ENCODE data around the gene MYEOV.

The MYEOV gene

DNA sequence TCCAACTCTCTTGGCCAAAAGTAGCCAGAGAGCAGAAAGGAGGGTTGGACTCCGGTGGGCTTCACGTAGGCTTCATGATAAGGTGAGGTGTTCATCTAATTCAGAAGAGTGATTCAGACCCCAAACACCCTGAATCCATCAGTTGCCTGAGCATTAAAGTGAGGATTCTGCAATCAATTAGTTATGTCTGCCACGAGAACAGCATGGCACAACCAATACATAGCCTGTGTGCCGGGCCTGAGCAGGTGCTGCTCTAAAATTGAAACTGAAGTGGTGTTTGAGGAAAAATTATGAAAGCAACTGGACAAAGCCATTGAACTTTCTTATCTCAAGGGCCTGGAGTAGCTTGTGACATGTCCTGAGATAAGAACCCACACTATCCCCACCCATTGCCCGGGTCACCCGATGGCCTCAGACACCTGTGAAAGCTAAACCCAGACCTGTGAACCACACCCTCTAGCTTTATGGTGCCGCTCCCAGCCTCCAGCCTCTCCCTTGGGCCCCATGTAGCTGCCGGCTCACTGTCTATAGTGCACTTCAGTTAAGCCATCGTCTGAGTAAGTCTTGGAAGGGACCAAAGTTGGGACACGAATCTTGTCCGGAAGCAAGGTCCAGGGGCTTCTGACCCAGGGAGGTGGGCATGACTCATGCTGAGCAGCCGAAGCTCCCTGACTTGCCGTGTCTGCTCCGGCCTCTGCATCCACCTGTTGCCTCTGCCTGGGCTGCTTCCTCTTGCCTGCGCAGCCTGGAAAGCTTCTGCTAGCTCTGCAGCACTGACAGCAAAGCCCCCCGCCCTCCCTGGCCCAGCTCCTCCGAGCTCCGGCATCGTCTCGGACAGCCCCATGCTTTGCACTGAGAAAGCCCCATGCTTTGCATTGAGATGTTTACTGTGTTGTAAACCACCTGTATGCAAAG lies 5.7 kb upstream of the MYEOV start:
- DNase-seq (ENCODE audit: low spot score): no peak

DNA sequence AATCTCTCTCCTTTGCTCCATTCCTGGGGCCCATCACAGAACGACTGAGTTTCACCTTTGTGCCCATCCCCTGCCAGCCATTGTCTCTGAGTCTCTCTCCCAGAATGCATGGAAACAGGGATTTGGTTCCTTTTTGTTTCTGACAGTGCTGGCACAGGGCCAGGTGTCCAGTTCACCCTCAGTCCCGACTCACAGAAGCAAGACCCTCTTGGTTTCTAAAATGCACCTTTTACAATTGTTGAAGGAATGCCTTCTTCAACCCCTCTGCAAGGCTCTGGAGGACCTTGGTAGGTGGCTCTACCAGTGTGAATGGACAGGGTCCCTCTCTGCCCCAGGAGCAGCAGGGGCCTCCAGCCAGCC lies 5.1 kb upstream of the MYEOV start:
- no peak for DNase-seq (ENCODE audit: low spot score)

DNA sequence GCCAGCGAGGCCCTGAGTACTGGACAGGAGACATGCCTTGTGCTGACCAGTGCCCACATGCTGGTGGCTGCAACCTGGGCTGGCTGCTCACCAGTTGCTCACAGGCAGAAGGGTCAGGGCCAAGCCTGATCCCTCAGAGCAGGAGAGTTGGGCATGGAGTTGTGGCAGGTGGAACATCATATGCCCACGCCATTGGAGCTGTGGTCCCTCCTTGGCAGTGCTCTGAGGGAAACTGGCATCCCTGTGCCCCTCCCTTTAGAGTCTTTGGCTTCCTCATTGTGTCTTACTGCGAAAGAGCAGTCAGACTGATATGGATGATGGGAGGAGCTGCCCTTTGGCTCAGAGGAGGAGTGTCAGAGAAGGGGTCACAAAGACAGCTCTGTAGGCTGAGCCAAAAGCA lies 3.1 kb upstream of the MYEOV start:
- DNase-seq (ENCODE audit: low spot score): no peak

DNA sequence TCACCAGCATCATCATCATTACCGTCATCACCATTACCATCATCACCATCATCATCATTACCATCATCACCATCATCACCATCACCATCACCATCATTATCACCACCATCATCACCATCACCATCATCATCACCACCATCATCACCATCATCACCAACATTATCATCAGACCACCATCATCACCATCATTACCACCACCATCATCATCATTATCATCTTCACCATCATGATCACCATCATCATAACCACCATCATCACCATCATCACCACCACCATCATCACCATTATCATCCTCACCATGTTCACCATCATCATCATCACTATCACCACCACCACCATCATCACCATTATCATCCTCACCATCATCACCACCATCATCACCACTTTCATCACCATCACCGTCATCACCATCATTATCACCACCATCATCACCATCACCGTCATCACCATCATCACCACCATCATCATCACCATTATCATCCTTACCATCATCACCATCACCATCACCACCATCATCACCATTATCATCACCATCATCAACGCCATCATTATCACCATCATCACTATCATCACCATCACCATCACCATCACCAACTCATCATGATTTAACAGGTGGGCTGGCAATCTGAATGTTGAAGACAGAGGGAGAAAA lies 2.4 kb upstream of the MYEOV start:
- DNase-seq (ENCODE audit: low spot score): no peak

DNA sequence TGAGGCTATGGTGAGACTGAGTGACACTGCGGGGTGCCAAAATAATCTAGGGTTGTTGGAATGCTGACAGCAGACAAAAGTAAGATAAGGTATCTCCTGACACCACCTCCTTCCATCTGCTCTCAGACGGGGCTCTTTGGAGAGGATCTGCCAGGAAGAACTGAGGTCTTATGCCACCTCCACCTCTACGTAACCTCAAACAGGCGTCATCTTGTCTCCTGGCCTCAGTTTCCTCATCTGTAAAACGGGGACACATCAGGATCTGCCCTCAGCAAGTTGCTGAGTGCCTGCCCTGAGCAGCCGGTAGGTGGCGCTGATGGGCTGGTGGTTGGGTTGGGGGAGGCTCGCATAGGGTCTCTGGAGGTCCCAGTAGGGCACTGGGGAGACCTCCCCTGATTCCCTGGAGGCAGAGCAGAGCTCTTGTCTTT lies 1.7 kb upstream of the MYEOV start:
- peak; percentile 50 for DNase-seq (ENCODE audit: low spot score)

DNA sequence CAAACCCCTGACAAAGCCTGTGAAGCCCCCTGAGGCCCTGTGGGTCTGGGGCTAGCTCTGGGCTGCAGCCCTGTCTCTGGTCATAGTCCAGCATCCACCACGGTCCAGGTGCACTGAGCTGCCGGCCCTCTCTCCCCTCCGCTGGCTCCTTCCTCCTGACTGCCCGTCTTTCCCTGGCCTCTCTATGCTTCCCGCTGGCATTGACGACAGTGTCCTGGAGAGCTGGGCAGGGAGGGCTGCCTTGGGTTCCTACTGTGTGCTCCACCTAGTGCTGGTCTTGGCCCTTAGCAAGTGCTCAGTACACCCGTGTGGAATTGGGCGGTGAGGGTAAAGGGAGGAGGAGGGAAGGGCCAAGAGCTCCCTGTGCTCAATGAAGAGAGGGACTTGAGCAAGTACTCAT lies 868 bp upstream of the MYEOV start:
- DNase-seq (ENCODE audit: low spot score): no peak

DNA sequence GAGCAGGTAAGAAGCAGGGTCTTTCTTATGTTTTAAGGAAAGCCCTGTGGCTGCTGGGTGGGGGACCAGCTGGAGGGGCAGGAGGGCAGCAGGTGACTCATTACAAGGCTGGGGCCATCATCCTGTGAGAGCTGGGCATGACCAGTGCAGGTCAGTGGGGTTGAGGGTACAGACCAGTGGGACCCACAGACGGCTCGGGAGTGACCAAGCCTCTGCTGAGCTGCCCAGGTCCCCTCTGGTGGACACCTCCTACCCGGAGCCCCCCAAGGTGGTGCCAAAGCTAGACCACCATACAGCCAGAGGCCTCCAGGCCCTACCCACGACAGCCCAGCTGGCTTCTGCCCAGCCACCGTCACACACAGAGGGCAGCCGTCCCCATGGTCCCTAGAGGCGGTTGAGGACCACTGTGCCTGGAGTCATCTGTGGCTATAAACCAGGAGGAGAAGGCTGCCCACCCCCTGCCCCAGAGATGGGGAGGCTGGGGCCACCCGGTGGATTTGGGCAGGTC lies 670 bp downstream of the MYEOV start:
- DNase-seq (ENCODE audit: low spot score): no peak

DNA sequence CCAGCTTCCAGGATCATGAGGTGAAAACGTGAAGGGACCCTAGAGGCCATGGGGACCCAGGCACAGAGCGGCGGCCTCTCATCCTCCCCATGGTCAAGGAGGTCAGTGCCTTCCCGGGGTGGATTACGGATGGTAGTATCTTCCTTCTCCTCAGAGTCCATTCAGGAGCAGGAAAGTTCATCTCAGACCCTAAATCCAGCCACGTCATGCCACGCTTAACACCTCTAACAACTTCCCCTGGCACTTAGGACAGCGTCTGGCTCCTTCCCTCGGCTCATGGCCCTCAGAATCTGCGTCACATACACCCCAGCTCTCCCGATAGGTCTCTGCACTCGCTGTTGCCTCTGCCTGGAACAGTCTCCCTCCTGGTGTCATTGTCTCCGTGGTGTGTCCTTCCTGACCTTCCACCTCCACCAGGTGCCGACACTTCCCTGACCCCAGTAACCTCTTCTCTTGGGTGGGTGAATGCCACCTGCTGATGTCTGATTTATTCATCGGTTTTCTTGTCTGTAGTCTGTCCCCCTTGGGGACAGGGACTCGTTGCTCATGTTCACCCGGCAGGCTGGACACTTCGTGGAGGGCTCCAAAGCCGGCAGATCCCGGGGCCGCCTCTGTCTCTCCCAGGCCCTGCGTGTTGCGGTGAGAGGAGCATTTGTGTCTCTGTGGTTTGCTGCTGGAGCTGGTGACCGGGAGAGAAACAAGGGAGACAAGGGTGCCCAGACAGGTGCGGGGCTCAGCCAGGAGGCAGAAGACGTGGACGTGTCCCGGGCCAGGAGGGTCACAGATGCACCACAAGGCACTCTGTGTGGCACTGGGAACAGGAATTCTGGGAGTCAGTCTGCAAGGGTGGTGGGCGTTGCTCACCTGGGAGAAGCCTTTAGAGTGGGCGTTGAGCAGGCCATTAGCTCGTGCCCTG lies 1.4 kb downstream of the MYEOV start:
- no peak for DNase-seq (ENCODE audit: low spot score)

DNA sequence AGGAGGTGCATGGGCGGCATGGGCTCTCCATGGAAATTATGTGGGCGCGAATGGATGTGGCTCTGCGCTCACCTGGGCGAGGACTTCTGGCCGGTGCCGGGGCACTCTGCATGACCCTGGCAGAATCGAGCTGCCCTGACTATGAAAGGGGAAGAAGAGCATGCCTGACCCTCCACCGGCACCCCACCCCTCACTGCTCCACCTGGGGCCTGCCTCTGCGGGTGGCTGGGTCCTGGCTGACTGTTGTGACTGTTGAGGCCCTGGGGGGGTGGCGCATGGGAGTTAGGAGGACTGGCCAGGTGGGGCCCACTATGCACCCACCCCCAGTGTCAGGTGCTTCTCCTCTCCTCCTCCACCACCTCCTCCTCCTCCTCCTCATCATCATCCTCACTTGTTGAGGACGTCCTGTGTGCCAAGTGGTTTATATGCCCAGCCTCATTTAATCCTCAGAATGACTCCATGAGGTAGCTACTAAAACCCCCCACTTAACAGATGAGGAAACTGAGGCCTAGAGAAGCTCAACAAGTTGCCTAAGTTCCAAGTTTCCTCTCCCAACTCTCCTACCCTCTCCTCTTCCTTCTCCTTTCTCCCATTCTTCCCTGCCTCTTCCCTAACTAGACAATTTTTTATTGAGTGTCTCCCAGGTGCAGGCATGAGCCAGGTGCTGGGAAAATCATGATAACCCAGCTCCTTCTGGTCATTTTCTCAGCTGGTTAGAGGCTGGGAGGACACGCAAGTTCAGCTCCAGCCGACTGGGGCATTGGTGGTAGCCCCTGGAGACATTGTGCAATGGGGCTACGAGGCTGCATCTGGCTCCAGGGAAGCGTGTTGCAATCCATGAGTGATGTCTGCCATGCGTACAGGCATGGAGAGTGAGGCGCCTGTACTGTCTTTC lies 2.3 kb downstream of the MYEOV start:
- no peak for DNase-seq (ENCODE audit: low spot score)

DNA sequence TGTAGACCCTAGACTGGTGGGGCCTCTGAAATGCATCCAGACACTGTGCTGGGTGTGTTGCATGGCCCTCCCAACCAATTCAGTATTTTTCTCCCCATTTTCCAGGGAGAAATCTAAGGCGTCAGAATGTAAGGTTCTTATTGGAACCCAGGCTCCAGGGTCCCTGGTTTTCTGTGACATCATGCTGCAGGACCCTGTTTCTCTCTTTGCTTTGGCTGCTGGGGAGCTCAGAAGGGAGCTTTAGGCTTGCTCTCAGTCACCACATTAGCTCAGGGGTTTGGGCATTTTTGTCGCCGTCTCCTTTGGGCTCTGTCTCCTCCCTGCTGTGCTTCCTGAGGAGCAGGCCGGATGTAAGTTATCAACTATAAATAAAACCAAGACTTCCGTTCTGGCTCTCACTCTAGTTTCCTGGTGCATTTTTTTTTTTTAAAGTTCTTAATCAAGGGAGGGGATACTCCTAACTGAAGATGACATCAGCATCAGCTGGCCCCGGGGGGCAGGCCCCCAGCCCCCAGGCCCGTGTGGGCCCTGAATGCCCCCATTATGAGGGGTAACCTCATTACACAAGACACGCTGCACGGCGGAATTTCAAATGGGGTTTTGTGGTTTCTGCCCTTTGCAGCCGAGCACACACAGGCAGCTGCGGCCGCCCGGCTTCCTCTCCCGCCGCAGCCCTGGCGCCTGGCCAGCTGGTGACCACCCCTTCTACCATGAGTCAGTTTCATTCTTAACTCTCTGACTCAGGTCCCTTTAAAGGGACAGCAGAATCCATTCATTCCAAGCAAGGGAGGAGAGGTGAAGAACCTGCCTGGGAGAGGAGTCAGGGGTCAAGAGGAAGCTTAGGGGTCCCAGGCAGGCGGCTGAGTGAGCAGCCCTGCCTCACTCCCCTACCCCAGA lies 3.2 kb downstream of the MYEOV start:
- peak; percentile 86 for DNase-seq (ENCODE audit: low spot score)

DNA sequence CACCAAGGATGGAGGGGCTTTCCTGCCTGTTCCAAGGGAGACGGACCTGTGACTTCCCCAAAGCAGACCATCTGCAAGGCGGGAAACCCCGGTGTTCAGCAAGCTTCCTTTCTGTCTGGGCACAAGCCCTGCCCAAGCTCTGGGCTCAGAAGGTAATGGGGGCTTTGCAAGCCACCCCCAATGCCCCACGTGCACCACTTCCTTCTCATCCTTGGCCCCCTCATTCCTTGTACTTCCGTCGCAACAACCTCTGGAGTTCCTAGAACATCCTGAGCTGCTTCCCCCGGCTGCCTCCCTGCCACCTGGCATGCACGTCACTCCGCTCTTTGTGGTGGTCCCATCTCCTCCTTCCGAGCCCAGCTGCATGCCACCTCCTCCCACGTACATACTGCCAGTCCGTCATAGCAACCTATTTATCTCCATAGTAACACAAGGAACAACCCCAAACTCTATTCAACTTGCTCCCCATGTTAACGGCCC lies 3.9 kb downstream of the MYEOV start:
- peak; percentile 74 for DNase-seq (ENCODE audit: low spot score)

DNA sequence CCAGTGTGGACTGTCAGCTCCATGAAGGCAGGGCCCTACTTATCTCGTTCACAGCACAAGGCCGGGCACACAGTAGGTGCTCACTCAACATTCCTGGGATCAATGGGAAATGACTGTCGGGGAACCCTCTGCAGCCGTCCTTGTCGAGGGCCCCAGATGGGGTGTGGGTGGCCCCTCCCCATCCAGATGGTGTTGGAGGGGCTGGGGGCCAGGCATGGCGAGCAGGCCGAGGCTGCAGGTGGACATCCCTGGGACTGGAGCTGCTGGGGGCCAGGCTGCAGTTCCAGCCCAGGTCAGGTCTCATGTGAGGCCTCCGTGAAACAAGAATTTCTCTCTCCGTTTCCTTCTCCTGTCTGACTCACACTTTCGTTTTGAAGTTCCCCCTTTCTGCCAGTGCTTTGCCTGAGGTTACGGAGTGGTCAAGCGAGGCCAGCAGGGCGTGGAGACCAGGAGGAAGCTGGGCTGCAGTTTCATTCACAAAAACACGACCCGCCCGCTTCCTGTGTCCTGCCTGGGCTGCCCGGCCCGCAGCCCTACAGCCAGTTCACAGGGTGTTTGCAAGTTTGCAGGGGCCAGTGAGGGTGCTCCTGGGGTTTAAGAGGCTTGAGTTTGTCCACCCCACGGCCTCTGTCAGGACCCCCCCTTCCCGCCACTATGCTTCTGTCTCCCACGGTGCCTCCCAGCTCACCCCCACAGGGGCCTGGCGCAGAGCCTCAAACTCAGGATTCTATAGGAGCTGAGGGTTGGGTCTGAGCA lies 4.5 kb downstream of the MYEOV start:
- DNase-seq (ENCODE audit: low spot score): peak; percentile 61

DNA sequence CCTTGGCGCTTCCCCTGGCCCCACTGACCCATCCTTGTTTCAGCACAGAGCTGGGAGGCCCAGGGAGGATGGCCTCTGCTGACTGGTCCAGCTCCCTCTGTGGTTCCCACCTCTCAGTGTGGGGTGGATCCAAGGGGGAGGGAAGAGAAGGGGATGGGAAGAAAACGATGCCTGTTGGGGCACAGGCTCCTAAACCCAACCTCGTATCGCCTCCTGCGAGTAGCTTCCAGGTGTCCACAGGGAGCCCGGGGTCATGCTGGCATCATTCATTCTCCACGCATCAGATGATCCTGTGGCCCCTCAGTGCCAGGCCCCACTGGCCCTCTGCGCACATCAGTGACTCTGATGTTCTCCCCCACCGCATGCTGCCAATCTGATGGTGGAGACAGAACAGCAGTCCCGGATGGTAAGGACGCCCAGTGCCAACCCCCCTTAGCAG lies 5.1 kb downstream of the MYEOV start:
- DNase-seq (ENCODE audit: low spot score): no peak

DNA sequence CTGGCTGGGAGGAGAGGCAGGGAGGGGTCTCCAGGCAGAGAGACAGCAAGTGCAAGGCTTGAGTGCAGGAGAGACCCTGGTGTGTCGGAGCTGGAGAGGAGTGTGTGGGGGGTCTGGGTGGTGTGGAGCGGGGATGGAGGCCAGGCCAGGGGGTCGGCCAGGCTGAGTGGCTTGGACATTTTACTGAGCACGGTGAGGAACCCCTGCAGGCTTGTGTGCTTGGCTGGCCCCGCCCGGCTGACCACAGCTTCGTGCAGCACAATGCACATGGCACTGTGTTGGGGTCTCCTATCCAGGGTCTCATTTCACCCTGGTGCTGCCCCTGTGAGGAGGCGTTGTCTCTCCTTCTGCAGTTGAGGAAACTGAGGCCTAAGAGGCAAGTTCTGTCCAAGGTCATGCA lies 5.6 kb downstream of the MYEOV start:
- no peak for DNase-seq (ENCODE audit: low spot score)

DNA sequence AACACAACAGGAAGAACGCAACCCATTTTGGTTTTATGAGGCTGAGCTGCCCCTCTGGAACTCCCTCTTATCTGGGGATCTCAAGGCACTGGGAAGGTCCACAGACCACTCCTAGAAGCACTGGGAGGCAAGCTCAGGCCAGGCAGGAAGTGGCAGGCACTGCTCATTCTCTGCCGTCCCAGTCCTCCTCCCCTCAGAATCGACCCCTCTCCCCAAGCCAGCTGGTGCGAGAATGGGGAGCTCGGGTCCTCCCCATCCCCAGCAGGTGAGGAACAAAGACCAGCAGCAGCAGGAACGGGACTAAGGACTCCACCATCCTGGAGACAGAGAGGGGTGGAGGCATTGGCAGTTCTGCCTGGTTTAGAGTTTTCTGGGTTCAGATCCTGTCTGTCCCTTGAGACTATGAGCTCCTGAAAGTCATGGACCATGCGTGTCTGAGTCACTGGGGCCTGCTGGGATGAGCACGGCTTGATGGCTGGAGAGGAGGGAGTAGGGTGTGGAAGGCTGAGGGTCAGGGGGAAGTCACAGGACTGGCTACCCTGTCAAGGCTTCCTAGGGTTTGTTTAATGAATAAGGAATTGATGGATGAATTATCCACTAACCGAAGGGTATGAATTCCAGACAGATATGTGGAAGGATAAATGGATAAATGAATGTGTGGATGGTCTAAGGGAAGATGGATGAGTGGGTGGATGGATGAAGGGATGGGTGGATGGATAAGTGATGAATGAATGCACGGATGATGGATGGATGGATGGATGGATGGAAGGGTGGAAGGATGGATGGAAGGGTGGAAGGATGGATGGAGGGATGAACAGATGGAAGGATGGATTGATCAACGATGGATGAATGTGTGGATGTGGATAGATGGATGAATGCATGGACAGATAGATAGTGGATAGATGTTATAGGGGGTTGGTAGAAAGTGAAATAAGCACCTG lies 6.4 kb downstream of the MYEOV start:
- no peak for DNase-seq (ENCODE audit: low spot score)

DNA sequence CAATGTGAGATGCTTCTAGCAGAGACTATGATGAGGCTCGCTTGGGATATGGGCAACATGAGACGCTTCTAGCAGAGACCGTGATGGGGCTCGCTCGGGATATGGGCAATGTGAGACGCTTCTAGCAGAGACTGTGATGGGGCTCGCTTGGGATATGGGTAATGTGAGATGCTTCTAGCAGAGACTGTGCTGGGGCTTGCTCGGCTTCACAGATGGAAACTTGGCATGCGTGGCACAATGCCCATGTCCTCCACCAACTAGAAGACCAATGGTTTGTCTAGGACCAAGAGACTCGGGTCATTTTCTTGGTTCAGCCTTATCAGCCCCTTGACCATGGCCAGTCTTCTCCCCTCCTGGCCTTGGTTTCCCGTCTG lies 7.1 kb downstream of the MYEOV start:
- no peak for DNase-seq (ENCODE audit: low spot score)

DNA sequence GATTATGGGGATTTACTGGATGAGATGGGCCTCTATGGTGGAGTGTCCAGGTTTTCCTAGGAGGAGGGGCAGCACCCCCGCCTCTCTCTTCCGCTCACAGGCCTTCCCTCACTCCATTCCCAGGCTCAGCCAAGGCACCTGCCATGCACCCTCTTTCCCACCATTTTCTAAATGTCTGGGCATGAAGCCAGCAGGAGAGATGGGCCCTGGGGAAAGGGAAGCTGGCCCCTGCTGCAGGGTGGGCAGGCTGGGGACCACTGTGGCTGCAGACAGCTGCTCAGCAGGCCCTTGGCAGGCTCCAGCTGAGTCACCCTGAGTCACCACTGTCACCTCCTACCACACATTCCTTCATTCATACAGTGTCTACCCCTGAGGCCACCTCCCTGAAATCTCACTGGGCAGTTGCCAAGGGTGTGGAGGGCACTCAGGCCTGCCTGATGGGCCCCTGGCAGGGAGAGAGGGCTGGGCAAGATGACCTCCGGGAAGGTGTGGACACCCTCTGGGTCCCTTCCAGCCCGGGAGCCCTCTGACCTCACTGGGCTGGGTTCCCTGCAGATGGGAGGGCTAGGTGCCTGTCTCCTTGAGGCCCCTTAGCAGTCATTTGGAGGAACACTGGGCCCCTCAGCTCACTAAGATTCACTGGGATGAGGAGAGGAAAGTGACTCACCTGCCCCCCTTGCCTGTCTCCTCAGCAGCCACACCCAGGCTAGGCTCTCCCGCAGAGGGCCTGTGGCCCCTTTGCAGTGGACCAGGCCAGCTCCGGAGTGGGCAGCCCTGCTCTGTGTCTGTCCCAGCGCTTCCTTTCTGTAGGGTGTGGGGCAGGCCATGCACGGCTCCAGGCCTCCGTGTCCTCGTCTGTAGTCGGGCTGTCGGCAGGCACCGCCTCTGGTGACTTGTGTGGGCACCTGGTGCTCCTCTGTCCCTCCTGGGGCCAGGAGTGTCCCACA lies 7.8 kb downstream of the MYEOV start:
- DNase-seq (ENCODE audit: low spot score): no peak
